T-helper 1 cell (primary cell): ENCODE measurements around the gene SEMA4B.

Experiments used
- DNase-seq, 5 donors: peaks; one replicate each; pipeline ENCODE4 v3.0.0-alpha.2; 2012 to 2020

The SEMA4B gene

GRCh38 chr15:90227336-90227735 is 26.2 kb downstream of the SEMA4B start:
- no peak for DNase-seq

- no peak for DNase-seq
Observed at GRCh38 chr15:90227816-90228772, 27.0 kb downstream of the SEMA4B start.

GRCh38 chr15:90228960-90229359 is 27.8 kb downstream of the SEMA4B start:
- DNase-seq = no peak

- no peak for DNase-seq
Observed at GRCh38 chr15:90230071-90230494, 29.0 kb downstream of the SEMA4B start.

- DNase-seq = no peak
Observed at GRCh38 chr15:90230610-90231009, 29.5 kb downstream of the SEMA4B start.

- peak; percentile 72 to 84 (median 81) for DNase-seq
Observed at GRCh38 chr15:90231028-90232017, 30.2 kb downstream of the SEMA4B start.

- DNase-seq = peak in 1 of 5 donors; percentile 8
Observed at GRCh38 chr15:90232196-90232595, 31.1 kb downstream of the SEMA4B start.

- DNase-seq = no peak
Observed at GRCh38 chr15:90232941-90233386, 31.8 kb downstream of the SEMA4B start.

GRCh38 chr15:90233387-90234095 is 32.4 kb downstream of the SEMA4B start, which contains the start of gene CIB1:
Gene CIB1 (minus strand): TSS chr15:90233941. CDS start chr15:90233885, 56 bp downstream.
- peak; percentile 40 to 98 (median 96) for DNase-seq

GRCh38 chr15:90234096-90234988 is 33.2 kb downstream of the SEMA4B start, which contains the start of gene GDPGP1:
Gene GDPGP1 (plus strand): TSS chr15:90234209. CDS start chr15:90240909, 6,700 bp downstream.
- peak in 1 of 5 donors; percentile 98 for DNase-seq

GRCh38 chr15:90239371-90239770 is 38.2 kb downstream of the SEMA4B start:
- DNase-seq = no peak

GRCh38 chr15:90240856-90241255 is 39.7 kb downstream of the SEMA4B start:
- DNase-seq = no peak

GRCh38 chr15:90241343-90242192 is 40.4 kb downstream of the SEMA4B start:
- DNase-seq = no peak

- DNase-seq = no peak
Observed at GRCh38 chr15:90243943-90244639, 43.0 kb downstream of the SEMA4B start.

GRCh38 chr15:90248789-90249202 is 47.7 kb downstream of the SEMA4B start:
- no peak for DNase-seq

GRCh38 chr15:90249203-90249863 is 48.2 kb downstream of the SEMA4B start, which contains the start of gene TTLL13:
Gene TTLL13 (plus strand): TSS chr15:90249556. CDS start chr15:90250631, 1,075 bp downstream.
- peak in 2 of 5 donors; percentile 64 to 66 for DNase-seq

- DNase-seq = no peak
Observed at GRCh38 chr15:90257776-90258175, 56.6 kb downstream of the SEMA4B start.

- DNase-seq = peak in 1 of 5 donors; percentile 65
Observed at GRCh38 chr15:90259524-90259923, 58.4 kb downstream of the SEMA4B start.
